SU-DHL-6 (cell line): ENCODE data around the gene DIP2C.

Experiments used
- EZH2phosphoT487 ChIP-seq: fragments of 200-600 bp; sonication (generic), shearing (Covaris generic); conservative IDR thresholded peaks from 2 replicates; pipeline ENCODE4 v1.6.1; 2018; ENCODE audit warnings: mild to moderate bottlenecking, antibody characterized with exemption, low read length, moderate library complexity, mixed read lengths
- TF ChIP-seq, protein P1 (sequence below): fragments of 200-600 bp; sonication (generic); IDR thresholded peaks from one replicate; pipeline ENCODE4 v1.5.1; 2017; ENCODE audit warnings: antibody characterized with exemption, mild to moderate bottlenecking, low read length, moderate library complexity; ENCODE audit not compliant: insufficient read depth, poor library complexity, severe bottlenecking

DNA sequence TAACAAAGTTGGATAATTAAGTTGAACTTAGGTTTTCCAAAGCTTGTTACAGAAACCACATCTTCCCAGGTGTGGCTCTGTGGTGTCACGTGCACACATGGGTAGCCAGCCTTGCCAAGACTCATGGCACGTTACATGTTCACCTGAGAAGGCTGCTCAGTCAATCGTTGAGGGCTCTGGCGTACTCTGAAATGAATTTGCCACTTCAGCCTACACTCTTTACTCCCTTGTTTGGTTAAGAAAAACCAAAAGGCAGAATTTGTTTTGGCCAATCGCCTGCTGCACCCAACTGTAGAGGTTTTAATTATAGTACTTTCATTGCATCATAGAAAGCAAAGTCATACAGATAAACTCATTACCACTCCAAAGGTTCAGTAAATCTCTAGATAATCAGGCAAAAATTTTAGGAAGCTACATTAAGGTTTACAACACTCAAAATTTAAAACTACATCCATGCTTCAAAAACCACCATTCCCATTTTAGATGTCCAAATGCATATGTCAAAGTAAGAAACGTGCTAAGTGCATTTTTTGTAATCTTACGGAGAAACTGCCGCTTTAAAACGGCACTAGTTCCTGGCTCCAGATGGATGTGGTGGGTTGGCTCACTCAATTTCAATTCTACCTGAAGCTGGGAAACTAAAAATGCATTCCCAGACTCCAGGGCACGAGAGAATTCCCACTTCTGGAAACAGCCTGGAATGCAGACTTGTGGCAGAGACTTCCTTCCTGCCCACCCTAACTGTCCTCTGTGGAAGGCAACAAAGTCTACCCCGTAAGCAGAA is 88.4 kb downstream of the DIP2C start:
- TF ChIP-seq, protein P1, sequence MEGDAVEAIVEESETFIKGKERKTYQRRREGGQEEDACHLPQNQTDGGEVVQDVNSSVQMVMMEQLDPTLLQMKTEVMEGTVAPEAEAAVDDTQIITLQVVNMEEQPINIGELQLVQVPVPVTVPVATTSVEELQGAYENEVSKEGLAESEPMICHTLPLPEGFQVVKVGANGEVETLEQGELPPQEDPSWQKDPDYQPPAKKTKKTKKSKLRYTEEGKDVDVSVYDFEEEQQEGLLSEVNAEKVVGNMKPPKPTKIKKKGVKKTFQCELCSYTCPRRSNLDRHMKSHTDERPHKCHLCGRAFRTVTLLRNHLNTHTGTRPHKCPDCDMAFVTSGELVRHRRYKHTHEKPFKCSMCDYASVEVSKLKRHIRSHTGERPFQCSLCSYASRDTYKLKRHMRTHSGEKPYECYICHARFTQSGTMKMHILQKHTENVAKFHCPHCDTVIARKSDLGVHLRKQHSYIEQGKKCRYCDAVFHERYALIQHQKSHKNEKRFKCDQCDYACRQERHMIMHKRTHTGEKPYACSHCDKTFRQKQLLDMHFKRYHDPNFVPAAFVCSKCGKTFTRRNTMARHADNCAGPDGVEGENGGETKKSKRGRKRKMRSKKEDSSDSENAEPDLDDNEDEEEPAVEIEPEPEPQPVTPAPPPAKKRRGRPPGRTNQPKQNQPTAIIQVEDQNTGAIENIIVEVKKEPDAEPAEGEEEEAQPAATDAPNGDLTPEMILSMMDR, result no peak
- no peak for TF ChIP-seq EZH2phosphoT487
